Uterus (tissue), 4 donors: ENCODE results near the gene SCCPDH. TPM values are rescaled to one million over a fixed set of nuclear protein-coding genes. Genes with fewer than 3 reads are reported as not detected.

ENCODE experiments used
- DNase-seq, 2 donors: peaks; one replicate each; pipeline ENCODE4 v3.0.0-alpha.2; 2019 to 2020
- H3K27ac ChIP-seq, 2 donors: fragments of 200-600 bp; sonication (generic); 1 replicate in 1 of 2; 2 replicates in 1 of 2; pipeline ENCODE4 v1.5.1; 2016 to 2018
- H3K27me3 ChIP-seq, 2 donors: fragments of 200-600 bp; sonication (generic); one replicate each; pipeline ENCODE4 v1.5.1; 2018 to 2019; ENCODE audit warnings: control low read depth in 1 of 2
- H3K36me3 ChIP-seq, 2 donors: fragments of 200-600 bp; sonication (generic); one replicate each; pipeline ENCODE4 v1.5.1; 2019; ENCODE audit warnings: control low read depth in 1 of 2
- H3K4me1 ChIP-seq, 2 donors: fragments of 200-600 bp; sonication (generic); one replicate each; pipeline ENCODE4 v1.5.1; 2018 to 2019; ENCODE audit warnings: control low read depth in 1 of 2
- H3K4me3 ChIP-seq, 2 donors: fragments of 200-600 bp; sonication (generic); 1 replicate in 1 of 2; 2 replicates in 1 of 2; pipeline ENCODE4 v1.5.1; 2018 to 2019; ENCODE audit warnings: mild to moderate bottlenecking in 1 of 2
- H3K9me3 ChIP-seq, 2 donors: fragments of 200-600 bp; sonication (generic); one replicate each; pipeline ENCODE4 v1.5.1; 2019; ENCODE audit warnings: control low read depth in 1 of 2
- CTCF ChIP-seq, 4 experiments: fragments of 200-600 bp in 2 of 4; fragments of 450-650 bp in 2 of 4; sonication (generic) in 2 of 4; IDR thresholded peaks; one replicate each; pipeline ENCODE4 v1.5.1; 2016 to 2019; ENCODE audit warnings: antibody characterized with exemption in 4 of 4, mild to moderate bottlenecking in 2 of 4, moderate library complexity in 1 of 4
- POLR2A ChIP-seq, 2 donors: fragments of 450-650 bp; IDR thresholded peaks; one replicate each; pipeline ENCODE4 v1.6.1; 2016; ENCODE audit warnings: antibody characterized with exemption in 2 of 2, mild to moderate bottlenecking in 1 of 2, moderate library complexity in 1 of 2
- intact Hi-C: fragments of 100-400 bp; cut with DNase I; formaldehyde crosslinking; loops from one replicate; pipeline ENCODE4 v1.15.1; 2023; ENCODE audit warnings: low total_unique reads
- total RNA-seq, 4 donors: library from RNA; depleted of rRNA in 3 of 4; stranded (reverse); fragments of >200 nt in 3 of 4; gene quantifications; one replicate each; pipeline versions ENCODE4 v1.1.0 to v1.2.4, GENCODE V29; 2014 to 2023
- donor health status: DM: yes; HTN: yes; CAD: no.

The SCCPDH gene
- total RNA-seq, 4 donors from 2014 or later, result 12.9 to 53.4 (median 22.1) TPM

DNA sequence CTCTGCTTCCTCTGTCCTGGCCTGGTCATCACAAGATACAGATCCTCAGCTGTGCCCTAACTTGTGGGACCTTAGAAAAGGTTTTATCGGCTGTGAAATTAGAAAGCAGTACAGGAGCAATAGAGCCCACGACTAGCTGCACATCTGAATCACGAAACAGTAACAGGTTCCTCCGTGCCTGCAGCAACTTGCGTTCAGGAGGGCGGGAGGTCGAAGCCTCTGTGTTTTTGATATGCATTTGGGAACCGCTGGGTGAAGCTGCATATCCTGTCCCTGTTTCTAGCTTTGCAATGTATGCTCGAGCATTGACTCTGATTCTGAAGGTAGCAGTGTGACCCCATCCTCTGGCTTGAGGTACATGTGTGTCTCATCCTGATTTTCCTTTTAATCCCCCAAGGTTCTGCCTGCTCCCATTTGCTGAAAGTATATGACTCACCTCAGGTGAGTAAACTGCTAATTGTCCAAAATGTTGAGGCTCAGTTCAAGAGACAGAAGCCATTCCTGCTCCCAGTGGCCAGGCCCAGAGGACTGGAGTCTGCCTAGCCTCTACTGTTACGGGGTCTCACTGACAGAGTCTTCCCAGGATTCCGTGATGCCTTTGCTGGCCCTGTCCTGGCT lies 44.3 kb downstream of the SCCPDH start:
- Histone ChIP-seq H3K27me3 (no peaks in the 10 kb centered on the region), H3K27ac (no peak overlapping the region), H3K4me1 (no peaks in the 10 kb centered on the region), H3K36me3 (no peaks in the 10 kb centered on the region), H3K4me3 (no peak overlapping the region), H3K9me3 (no peaks in the 10 kb centered on the region)
- intact Hi-C loops, result no loop called here
- TF ChIP-seq CTCF (IDR thresholded peaks at IDR 0.05), result no peak
- no peak for TF ChIP-seq POLR2A (IDR thresholded peaks at IDR 0.05)
- no peak for DNase-seq

GRCh38 chr1:246769306-246769705 lies 45.1 kb downstream of the SCCPDH start:
- Histone ChIP-seq H3K27ac (no peak overlapping the region), H3K4me1 (no peaks in the 10 kb centered on the region), H3K36me3 (no peaks in the 10 kb centered on the region), H3K9me3 (no peaks in the 10 kb centered on the region), H3K27me3 (no peaks in the 10 kb centered on the region), H3K4me3 (no peak overlapping the region)
- no peak for DNase-seq
- intact Hi-C loops, result no loop called here
- TF ChIP-seq CTCF (IDR thresholded peaks at IDR 0.05) (no peak), POLR2A (IDR thresholded peaks at IDR 0.05) (no peak)

DNA sequence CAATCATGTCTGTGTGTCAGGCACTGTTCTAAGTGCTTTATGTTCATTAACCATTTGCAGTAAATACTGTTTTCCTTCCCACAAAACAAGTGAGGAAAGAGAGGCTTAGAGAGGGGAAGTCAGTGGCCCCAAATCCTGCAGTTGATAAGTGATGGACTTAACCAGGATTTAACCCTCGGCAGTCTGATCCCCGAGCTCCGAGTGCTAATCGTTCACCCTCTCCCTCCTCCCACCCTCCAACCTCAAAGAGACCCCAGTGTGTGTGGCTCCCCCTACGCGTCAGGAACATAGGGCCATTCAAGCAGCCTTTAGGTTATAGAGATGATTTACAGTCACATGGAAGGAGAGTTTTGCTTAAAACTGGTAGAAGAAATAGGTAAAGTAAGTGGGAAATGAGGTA lies 47.2 kb downstream of the SCCPDH start:
- intact Hi-C loops, result no loop called here
- Histone ChIP-seq H3K27ac (no peak overlapping the region), H3K36me3 (no peaks in the 10 kb centered on the region), H3K9me3 (no peaks in the 10 kb centered on the region), H3K4me1 (no peaks in the 10 kb centered on the region), H3K4me3 (no peak overlapping the region), H3K27me3 (no peaks in the 10 kb centered on the region)
- DNase-seq, result no peak
- TF ChIP-seq CTCF (IDR thresholded peaks at IDR 0.05), result no peak
- no peak for TF ChIP-seq POLR2A (IDR thresholded peaks at IDR 0.05)

DNA sequence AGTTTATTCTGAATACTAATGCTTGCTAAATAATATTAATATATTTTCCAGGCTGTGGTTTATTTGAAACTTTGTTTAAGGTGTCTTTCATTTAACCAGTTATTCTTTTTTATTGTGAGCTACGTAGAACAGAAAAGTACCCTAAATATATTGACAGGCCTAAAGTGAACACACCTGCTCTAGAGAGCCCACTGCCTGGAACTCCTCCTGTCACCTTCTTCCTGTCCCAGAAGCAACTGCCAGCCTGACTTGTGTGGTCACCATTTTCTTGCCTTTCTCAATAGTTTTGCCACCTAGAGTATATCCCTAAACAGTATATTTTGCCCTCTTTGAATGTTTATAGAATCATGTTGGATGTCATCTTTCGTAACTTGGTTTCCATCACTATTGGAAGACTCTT lies 48.5 kb downstream of the SCCPDH start:
- H3K36me3 ChIP-seq, result no peaks in the 10 kb centered on the region
- H3K9me3 ChIP-seq, result no peaks in the 10 kb centered on the region
- H3K4me1 ChIP-seq, result no peaks in the 10 kb centered on the region
- H3K27ac ChIP-seq, result no peak overlapping the region
- intact Hi-C loops, result no loop called here
- DNase-seq, result no peak
- TF ChIP-seq POLR2A (IDR thresholded peaks at IDR 0.05) (no peak), CTCF (IDR thresholded peaks at IDR 0.05) (no peak)
- no peaks in the 10 kb centered on the region for H3K27me3 ChIP-seq
- no peak overlapping the region for H3K4me3 ChIP-seq

DNA sequence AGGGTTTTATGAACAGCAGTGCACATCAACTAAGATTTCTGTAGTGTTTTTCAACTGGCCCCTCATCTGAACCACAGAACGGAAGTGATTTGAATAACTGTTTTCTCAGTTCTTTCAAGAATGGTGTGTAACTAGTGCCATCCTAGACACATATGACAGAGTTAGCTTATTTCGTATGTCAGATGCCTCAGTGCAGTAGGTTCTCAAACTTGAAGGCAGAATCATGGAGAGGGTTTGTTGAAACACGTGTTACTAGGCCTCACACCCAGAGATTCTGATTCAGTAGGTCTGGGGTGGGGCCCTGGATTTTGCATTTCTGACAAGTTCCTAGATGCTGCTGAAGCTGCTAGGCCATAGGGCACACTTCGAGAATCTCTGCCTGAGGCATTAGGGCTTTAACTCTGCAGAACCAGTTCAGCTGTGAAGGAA lies 49.0 kb downstream of the SCCPDH start:
- Histone ChIP-seq H3K4me1 (no peaks in the 10 kb centered on the region), H3K4me3 (no peak overlapping the region), H3K27me3 (no peaks in the 10 kb centered on the region), H3K36me3 (no peaks in the 10 kb centered on the region), H3K9me3 (no peaks in the 10 kb centered on the region), H3K27ac (no peak overlapping the region)
- intact Hi-C loops, result no loop called here
- TF ChIP-seq POLR2A (IDR thresholded peaks at IDR 0.05), result no peak
- no peak for TF ChIP-seq CTCF (IDR thresholded peaks at IDR 0.05)
- DNase-seq, result no peak
